BJ (cell line): ENCODE results near the gene CIP2A. TPM values are rescaled to one million over a fixed set of nuclear protein-coding genes. Genes with fewer than 3 reads are reported as not detected.

ENCODE experiments used
- CTCF ChIA-PET: fragments of 350-600 bp; formaldehyde crosslinking; extraction: SDS; loops from one replicate; lab custom pipeline; 2021; ENCODE audit warnings: antibody characterized with exemption, inconsistent platforms; lab: Yijun Ruan, JAX
- POLR2A ChIA-PET: fragments of 300-600 bp; sonication (Branson Sonifier 250); formaldehyde crosslinking; extraction: SDS; loops from one replicate; lab custom pipeline; 2021; ENCODE audit warnings: antibody characterized with exemption; lab: Charles Lee
- DNase-seq: peaks from one replicate; pipeline ENCODE4 v3.0.0-alpha.2; 2011; ENCODE audit warnings: low read depth
- H3K27me3 ChIP-seq: 2 replicates; pipeline ENCODE4 v1.6.0; 2011; ENCODE audit warnings: low read length; ENCODE audit not compliant: control insufficient read depth, insufficient read depth
- H3K36me3 ChIP-seq: 2 replicates; pipeline ENCODE4 v1.5.1; 2011; ENCODE audit warnings: low read length; ENCODE audit not compliant: control insufficient read depth, insufficient read depth
- H3K4me3 ChIP-seq: 2 replicates; pipeline ENCODE4 v1.5.1; 2011; ENCODE audit warnings: low read depth, mild to moderate bottlenecking, control low read depth, low read length
- polyA plus RNA-seq: library from polyadenylated mRNA; depleted of rRNA; stranded (reverse); fragments of >200 nt; gene quantifications from 2 replicates; pipeline ENCODE4 v1.2.3, GENCODE V29; 2011
- TF ChIP-seq, protein P1 (sequence below): IDR thresholded peaks from 2 replicates; pipeline ENCODE4 v1.5.1; 2011; ENCODE audit warnings: low read depth, mild to moderate bottlenecking, control low read depth, inconsistent platforms, low read length, moderate library complexity; ENCODE audit not compliant: insufficient read depth

The CIP2A gene
- polyA plus RNA-seq, 1 experiment, result 17.3 TPM

DNA sequence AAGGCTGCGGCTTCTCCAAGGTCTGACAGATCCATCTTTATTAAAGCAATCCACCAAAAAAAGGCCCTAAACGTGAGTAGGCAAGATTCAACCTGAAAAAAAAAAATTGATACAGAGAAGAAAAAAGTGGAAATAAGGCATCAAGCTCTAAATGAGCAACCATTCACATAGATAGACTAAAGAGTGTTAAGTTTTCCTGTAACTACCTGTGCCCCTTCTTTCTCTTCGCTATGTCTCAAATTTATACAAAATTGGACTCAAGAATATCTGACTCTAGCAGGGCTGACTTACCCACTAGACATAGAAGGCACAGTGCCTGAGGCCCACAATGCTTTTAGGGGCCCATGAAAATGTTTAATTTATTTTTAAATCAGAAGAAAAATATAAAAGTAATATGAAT, 78.7 kb downstream of the CIP2A start, which contains the start of gene MYH15:
TSS of gene MYH15 (minus strand) at position 101 of the 400 bp plus-strand sequence. CDS start at position 35, 66 bp downstream.
- ChIA-PET POLR2A (no interaction called here), CTCF (no interaction called here)
- H3K27me3 ChIP-seq, result peaks cover 3% of the 10 kb centered on the region; the same call in 1 of the 2 replicates
- H3K4me3 ChIP-seq, result no peak within 1 kb of the TSS
- TF ChIP-seq, protein P1, sequence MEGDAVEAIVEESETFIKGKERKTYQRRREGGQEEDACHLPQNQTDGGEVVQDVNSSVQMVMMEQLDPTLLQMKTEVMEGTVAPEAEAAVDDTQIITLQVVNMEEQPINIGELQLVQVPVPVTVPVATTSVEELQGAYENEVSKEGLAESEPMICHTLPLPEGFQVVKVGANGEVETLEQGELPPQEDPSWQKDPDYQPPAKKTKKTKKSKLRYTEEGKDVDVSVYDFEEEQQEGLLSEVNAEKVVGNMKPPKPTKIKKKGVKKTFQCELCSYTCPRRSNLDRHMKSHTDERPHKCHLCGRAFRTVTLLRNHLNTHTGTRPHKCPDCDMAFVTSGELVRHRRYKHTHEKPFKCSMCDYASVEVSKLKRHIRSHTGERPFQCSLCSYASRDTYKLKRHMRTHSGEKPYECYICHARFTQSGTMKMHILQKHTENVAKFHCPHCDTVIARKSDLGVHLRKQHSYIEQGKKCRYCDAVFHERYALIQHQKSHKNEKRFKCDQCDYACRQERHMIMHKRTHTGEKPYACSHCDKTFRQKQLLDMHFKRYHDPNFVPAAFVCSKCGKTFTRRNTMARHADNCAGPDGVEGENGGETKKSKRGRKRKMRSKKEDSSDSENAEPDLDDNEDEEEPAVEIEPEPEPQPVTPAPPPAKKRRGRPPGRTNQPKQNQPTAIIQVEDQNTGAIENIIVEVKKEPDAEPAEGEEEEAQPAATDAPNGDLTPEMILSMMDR, result no peak
- no peak for DNase-seq
- no peaks in the 10 kb centered on the region for H3K36me3 ChIP-seq

GRCh38 chr3:108509871-108510270, 79.4 kb downstream of the CIP2A start:
- Histone ChIP-seq H3K27me3 (peaks cover 3% of the 10 kb centered on the region; the same call in 1 of the 2 replicates), H3K36me3 (no peaks in the 10 kb centered on the region), H3K4me3 (no peak overlapping the region)
- ChIA-PET POLR2A (no interaction called here), CTCF (no interaction called here)
- DNase-seq, result no peak
- TF ChIP-seq, protein P1, result no peak

DNA sequence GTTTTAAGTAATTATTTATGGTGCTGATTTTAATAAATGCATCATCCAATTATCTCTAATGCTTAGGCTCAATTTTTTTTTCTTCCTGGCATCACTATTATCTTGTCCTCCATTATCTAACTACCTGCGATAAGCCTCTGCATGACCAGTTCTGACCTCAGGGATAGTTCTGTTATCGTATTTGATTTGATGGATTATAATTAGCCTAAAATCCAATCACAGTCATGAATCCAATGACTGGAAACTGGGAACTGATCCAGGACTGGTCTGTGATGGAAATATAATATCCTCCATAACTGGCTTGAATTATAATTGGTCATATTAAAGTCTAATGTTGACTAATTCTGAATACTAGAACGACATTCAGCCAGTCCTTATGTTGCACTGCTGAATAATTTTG, 80.0 kb downstream of the CIP2A start:
- H3K27me3 ChIP-seq, result peaks cover 3% of the 10 kb centered on the region; the same call in 1 of the 2 replicates
- H3K36me3 ChIP-seq, result no peaks in the 10 kb centered on the region
- CTCF ChIA-PET, result no interaction called here
- no peak overlapping the region for H3K4me3 ChIP-seq
- POLR2A ChIA-PET, result interaction anchor here (0.6 kb wide), 1 partner anchor 13 kb away, joined by 3 read pairs; no protein-coding TSS in a partner anchor
- TF ChIP-seq, protein P1, result no peak
- DNase-seq, result no peak

- TF ChIP-seq, protein P1, result no peak
- CTCF ChIA-PET, result interaction anchor here (1.0 to 2.0 kb wide), 2 partner anchors 9 to 15 kb away, joined by 3 to 8 read pairs; no protein-coding TSS in a partner anchor
- no peak for DNase-seq
- POLR2A ChIA-PET, result no interaction called here
- H3K36me3 ChIP-seq, result no peaks in the 10 kb centered on the region
- no peak overlapping the region for H3K4me3 ChIP-seq
- peaks cover 3% of the 10 kb centered on the region; the same call in 1 of the 2 replicates for H3K27me3 ChIP-seq
These were observed 81.3 kb downstream of the CIP2A start for GRCh38 chr3:108507902-108508301.

DNA sequence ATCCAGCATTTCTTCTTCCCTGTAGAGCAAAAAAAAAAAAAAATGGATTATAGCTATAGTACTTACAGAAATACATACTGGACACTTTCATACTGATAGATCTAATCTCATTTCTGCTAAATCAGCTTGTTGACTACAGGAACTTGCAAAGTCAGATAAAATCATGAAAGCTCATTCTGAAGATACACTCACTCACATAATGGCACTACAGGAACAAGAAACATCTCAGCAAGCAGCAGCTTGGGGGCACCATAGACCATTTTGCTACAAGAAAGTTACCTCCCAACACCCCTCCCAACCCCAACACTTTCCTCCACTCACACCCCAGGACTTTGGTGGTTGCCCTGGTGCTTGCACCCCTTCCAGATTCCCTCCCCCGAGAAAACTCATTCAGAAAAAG, 83.4 kb downstream of the CIP2A start:
- POLR2A ChIA-PET, result no interaction called here
- Histone ChIP-seq H3K36me3 (no peaks in the 10 kb centered on the region), H3K4me3 (no peak overlapping the region), H3K27me3 (peaks cover 3% of the 10 kb centered on the region; the same call in 1 of the 2 replicates)
- TF ChIP-seq, protein P1, result no peak
- CTCF ChIA-PET, result interaction anchor here (0.6 to 1.0 kb wide), 2 partner anchors 46 to 275 kb away, joined by 3 to 5 read pairs; no protein-coding TSS in a partner anchor
- DNase-seq, result no peak
